Measurements from ENCODE around the gene HLA-DOB.
A peak's percentile ranks its signal among the peaks of the same experiment; 100 is the strongest.

DNA sequence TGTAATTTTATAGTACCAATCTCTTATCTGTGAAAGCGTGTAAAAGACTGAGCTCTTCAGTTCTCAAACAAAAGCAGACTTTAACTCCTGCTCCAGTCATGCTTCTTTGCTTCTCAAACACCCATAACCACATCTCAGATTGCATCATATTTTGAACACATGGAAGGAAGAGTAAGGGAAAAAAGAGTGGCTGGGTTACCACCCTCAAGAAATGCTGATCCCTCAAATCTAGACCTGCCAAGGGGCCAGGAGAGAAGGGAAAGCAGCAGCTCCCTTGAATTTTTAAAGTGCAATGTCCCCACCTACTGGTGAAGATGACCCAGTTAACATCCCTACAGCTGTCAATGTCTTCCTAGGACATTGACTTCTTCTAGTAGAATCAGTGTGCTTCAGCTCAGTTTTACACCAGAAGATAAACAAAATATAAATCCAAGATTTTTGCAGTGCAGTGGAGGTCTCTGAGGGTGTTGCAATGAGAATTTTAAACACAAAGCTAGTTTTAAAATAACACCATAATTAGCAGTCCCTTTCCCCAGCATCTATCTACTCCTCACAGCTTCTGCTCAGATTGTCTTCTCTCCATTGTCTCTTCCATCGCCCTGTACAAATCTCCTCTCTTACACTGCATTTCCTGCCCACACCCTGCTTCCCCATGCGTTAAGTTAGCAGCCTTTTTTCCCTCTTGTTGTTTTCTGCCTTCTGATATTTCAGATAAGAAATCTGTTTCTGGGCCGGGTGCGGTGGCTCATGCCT is 30.8 kb downstream of the HLA-DOB start:
- TF ChIP-seq, protein P1, sequence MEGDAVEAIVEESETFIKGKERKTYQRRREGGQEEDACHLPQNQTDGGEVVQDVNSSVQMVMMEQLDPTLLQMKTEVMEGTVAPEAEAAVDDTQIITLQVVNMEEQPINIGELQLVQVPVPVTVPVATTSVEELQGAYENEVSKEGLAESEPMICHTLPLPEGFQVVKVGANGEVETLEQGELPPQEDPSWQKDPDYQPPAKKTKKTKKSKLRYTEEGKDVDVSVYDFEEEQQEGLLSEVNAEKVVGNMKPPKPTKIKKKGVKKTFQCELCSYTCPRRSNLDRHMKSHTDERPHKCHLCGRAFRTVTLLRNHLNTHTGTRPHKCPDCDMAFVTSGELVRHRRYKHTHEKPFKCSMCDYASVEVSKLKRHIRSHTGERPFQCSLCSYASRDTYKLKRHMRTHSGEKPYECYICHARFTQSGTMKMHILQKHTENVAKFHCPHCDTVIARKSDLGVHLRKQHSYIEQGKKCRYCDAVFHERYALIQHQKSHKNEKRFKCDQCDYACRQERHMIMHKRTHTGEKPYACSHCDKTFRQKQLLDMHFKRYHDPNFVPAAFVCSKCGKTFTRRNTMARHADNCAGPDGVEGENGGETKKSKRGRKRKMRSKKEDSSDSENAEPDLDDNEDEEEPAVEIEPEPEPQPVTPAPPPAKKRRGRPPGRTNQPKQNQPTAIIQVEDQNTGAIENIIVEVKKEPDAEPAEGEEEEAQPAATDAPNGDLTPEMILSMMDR (IDR thresholded peaks at IDR 0.05), result peak; percentile 80
- no peak for TF ChIP-seq ZFX (IDR thresholded peaks at IDR 0.05; ENCODE audit: borderline replicate concordance)
